NCI-H345 (cell line): ENCODE measurements around the gene S100A5.
"Not testable (repeated sequence)": the region's sequence is repeated elsewhere in the genome, so short reads cannot be mapped to it uniquely, and the experiment has no call there.

Source experiments
- DNase-seq: peaks from one replicate; lab custom pipeline; 2025; lab: John Stamatoyannopoulos, UW

S100A5 gene

GRCh38 chr1:153532769-153533599 is 7.8 kb downstream of the S100A5 start:
- DNase-seq, result peak; percentile 97

- DNase-seq, result no peak
These were observed 8.6 kb downstream of the S100A5 start for GRCh38 chr1:153532181-153532580.

DNA sequence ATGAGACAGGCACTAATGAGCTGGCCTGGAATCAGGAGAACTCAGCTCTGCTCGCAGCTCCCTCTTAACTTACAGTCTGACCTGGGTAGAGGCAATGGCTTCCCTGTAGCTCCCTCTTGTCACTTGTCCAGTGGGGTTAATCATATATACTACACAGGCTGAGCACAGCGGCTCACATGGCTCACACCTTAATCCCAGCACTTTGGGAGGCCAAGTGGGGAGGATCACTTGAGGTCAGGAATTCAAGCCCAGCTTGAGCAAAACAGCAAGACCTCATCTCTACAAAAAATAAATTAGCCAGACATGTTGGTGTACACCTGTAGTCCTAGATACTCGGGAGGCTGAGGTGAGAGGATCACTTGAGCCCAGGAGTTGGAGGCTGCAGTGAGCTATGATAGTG is 9.1 kb downstream of the S100A5 start:
- DNase-seq, result no peak

- DNase-seq, result no peak
These were observed 13.1 kb downstream of the S100A5 start for GRCh38 chr1:153527683-153528040.

DNA sequence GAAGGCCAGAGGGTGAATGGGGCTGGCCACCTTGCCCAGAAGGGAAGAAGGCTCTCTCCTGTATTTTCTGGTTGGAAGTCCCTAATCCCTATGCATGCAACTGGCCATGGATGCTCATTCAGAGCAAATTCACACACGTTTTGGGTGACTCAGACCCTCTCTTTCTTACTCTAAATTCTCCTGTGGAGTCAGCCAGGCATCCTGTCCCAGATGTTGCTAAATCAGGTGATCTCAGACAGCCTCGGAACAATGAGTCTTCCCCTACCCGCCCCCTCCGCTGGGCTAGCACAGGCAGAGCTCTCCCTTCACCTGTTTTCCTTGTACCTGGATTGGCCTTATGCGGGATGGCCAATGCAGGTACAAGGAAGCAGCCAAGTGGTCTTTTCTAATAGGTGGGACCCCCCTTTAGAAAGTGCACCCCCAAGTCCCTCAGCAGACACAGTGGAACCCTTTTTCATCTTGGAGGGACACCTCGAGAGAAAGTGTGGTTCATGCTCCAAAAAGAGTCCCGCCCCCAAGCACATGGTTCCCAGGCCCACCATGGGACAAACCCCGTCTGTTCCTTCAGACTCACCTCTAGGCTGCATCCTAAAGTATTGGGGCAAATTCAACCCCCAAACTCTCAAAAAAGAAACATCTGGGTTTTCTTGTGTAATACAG is 13.6 kb downstream of the S100A5 start:
- DNase-seq, result peak; percentile 33

GRCh38 chr1:153526132-153526543 is 14.6 kb downstream of the S100A5 start:
- peak; percentile 95 for DNase-seq

DNA sequence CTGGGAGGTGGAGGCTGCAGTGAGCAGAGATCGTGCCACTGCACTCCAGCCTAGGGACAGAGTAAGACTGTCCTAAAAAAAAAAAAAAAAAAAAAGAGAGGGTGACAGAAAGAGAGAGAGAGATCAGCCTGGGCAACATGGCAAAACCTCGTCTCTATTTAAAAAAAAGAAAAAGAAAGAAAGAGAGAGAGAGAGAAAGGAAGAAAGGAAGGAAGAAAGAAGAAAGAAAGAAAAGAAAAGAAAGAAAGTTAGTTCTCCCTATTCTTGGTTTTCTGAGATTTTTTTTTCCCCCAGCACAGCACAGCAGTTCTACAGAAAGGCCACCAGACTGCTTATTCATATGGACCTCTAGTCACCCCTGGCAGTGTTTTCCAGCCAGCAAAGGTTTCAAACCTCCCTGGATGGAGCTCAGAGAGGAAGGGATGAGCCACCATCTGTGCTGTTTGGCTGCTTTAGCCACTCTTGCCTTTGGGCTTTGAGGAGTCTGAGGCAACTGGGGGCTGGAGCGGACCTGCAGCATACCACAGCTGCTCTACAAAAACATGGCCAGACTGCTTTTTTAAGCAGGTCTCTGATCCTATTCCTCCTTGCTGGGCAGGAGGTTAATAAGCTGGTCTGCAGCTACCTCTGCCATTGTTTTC is 15.5 kb downstream of the S100A5 start:
- no peak for DNase-seq

DNA sequence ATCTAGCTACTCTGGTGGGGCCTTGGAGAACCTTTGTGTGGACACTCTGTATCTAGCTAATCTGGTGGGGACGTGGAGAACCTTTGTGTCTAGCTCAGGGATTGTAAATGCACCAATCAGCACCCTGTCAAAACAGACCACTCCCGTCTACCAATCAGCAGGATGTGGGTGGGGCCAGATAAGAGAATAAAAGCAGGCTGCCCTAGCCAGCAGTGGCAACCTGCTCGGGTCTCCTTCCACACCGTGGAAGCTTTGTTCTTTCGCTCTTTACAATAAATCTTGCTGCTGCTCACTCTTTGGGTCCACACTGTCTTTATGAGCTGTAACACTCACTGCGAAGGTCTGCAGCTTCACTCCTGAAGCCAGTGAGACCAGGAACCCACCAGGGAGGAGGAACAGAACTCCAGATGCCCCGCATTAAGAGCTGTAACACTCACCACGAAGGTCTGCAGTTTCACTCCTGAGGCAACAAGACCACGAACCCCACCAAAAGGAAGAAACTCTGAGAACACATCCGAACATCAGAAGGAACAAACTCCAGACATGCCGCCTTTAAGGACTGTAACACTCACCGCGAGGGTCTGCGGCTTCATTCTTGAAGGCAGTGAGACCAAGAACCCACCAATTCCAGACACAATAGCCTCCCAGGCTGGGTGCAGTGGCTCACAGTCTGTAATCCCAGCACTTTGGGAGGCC is 18.2 kb downstream of the S100A5 start:
- DNase-seq, result not testable (repeated sequence)

GRCh38 chr1:153521808-153522207 is 18.9 kb downstream of the S100A5 start:
- DNase-seq, result not testable (repeated sequence)

DNA sequence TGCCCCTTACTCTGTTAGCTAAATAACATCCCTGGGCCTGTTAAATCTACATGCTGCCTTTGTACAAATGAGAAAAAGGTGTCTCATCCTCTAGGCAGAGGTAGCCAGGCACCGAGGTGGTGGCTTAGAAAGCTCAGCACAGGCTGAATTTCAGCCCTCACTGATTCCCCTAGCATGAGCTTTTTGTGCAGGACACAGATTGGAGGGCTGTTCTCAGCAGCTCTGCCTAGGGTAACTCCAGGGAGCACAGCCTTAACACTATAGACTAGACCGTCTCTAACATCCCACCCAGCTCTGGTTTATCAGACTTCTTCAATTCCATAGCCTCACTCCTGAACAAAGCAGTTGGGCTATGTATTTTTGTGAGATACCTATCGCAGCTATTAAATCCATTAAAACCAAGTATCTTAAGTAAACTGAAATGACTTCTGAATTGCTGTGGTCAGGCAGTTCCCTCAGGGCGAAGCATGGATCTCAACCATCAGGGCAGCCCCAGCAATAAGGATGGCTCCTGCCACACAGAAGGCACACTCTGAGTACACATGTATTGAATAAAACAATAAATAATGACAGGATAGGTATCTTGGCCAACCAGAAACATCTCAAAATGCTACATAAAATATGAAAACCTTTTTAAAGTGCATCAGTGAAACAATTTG is 19.8 kb downstream of the S100A5 start:
- DNase-seq, result no peak

DNA sequence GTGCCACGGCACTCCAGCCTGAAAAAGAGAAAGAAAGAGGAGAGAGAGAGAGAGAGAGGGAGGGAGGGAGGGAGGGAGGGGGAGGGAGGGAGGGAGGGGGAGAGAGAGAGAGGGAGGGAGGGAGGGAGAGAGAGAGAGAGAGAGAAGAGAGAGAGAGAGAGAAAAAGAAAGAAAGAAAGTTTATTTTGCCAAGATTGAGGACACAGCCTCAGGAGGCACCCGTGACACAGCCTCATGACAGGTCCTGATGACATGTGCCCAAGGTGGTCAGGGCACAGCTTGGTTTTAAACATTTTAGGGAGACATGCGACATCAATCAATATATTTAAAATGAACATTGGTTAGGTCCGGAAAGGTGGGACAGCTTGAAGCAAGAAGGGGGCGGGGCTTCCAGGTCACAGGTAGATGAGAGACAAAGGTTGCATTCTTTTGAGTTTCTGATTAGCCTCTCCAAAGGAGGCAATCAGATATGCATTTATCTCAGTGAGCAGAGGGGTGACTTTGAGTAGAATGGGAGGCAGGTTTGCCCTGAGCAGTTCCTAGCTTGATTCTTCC is 20.5 kb downstream of the S100A5 start:
- not testable (repeated sequence) for DNase-seq

DNA sequence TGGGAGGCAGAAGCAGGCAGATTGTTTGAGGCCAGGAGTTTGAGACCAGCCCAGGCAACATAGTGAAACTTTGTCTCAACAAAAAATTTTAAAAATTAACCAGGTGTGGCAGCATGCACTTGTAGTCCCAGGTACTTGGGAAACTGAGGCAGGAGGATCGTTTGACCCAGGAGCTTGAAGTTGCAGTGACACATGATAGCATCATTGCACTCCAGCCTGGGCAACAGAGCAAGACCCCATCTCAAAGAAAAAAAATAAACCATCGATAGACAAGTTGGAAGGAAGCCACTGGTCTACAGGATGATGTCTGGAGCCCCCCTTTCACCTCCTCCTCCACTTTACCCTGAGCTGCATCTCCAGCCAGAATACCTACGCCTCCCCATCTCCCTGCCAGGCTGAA is 21.5 kb downstream of the S100A5 start:
- no peak for DNase-seq

DNA sequence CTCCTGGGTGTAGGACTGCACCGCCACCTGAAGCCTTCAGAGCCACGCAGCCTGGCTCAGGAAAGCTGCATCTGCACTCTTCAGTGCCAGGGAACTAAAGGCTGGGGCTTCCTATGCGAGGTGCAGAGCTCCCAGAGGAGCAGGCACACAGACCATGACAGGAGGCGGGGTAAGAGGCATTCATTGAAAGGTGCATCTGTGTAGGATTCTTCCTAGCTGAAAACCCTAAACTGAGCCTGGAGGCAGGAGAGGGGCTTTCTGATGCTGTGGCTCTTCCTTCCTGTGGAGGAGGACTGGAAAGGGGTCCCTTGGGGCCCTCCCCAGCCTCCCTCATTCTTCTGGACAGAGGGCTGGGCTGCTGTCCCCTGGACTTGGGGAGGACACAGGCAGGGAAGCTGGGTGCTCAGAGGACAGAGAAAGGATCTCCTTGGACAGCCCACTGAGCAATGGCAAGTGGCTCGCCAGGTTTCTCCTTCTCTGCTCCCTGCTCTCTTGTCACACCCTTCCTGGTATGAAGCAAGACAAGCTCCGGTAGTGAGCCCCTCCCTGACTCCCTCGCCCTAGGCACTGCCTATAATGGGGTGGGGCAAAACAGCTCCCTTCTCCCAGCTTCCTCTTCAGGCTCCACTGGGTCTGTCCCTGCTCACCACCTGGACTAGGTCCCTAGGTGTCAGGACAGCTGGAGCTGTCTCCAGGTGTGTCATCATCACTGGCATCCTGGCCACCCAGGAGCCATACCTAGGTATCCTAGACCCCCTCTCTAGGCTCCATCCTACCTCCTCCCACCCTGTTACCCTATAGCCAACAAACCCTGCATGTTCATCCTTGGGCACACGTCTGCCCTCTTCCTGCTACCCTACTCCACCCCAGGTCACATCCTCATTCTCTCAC is 25.0 kb downstream of the S100A5 start:
- peak; percentile 69 for DNase-seq

- DNase-seq, result no peak
These were observed 27.1 kb downstream of the S100A5 start for GRCh38 chr1:153513666-153514065.

GRCh38 chr1:153513023-153513422 is 27.7 kb downstream of the S100A5 start:
- DNase-seq, result peak; percentile 35

DNA sequence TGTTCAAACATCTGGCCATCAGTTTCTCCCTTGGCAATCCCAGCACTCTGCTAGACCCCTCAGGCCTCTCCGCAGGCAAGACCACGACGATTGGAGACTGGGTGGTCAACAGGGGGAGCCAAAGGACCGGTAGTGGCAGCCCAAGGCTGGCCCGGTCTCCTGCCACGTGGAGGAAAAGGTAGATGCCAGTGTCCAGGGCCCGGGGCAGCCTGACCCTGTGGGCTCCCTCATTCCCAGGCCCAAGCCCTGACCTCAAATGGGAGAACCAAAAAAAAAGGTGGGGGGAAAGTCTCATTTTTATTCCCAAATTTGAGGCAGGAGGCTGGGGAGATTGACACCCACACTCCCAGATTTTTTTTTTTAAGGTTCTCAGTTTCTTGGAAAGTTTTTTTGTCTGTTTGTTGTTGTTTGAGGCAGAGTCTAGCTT is 29.7 kb downstream of the S100A5 start:
- DNase-seq, result peak; percentile 88

GRCh38 chr1:153509729-153510354 is 30.9 kb downstream of the S100A5 start:
- peak; percentile 78 for DNase-seq

DNA sequence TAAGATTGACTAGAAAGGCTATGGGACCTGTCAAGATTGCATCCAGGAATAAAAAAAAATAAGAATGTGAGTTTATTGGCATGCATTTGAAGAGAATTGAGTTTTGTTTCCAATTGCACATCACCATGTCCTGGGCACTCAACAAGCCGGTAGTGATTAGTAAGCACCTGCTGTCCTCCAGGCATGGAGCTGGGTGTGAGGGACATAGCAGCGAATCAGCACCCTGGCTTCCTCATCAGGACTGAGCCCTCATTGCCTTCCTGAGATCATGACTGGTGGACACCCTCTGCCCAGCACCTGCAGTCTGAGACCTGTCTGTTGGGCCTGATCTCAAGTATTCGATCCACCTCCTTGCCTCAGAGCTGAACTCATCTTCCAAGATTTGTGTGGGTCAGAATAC is 31.7 kb downstream of the S100A5 start:
- no peak for DNase-seq

DNA sequence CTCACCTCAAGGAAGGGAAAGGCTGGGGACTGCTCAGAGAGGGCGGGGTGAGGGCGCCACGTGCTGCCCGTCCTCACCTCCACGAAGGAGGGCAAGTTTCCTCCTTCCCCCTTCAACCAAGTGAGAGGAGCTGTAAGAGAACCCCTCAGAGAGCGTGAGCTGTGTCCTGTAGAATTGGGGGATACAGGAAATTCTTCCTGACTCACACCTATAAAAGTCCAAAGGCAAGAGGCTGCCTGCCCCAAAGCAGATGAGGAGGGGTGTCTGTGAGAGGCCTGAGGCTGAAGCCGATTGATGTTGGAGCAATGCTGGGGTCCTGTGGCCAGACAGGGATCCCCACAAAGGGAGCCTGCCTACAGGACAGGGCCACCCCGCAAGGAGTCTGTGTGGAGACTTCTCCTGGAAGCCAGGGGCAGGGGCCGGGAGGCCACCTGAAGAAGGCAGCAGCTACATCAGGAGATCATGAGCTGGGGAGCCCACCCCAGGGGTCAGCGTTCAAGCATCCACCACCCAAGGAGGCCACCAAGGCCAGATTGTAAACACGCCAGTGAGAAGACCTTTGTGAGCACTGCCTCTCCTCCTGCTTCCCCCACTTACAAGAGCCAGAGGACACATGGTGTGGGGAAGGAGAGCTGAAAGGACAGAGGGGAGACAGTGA is 32.7 kb downstream of the S100A5 start:
- no peak for DNase-seq
